GM21528 (cell line): ENCODE measurements around the gene C10orf67.

Experiments used
- ATAC-seq: cut with Tn5 transposase; IDR thresholded peaks from one replicate; pipeline ENCODE4 v1.9.1; 2021; ENCODE audit warnings: mild to moderate bottlenecking, moderate library complexity; ENCODE audit not compliant: unreplicated experiment, low FRiP score

The C10orf67 gene

DNA sequence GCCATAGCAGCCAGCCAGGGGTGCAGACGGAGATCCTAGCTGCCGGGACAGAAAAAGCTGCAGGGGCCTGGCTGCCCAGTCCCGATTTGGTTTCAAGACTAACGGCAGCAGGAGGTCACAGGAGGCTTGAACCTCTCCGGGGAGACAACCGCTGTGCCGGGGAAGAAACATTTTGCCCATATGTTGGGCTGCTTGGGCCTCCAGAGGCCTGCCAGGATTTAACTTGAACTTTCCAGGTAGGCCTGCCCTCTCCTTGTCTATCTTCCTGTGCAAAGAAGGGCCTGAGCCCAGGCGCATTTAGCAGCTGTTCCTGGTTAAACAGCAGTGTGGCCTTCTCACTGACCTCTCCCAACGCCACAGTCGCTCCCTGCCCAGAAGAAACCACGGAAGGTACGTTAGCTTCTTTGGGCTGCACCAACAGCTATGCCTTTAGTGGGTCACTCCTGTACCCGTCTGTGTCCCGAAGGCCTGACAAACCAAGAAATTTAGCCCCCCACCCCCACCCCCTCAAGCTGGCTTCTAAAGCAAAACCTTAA, 169.6 kb downstream of the C10orf67 start:
- no peak for ATAC-seq

DNA sequence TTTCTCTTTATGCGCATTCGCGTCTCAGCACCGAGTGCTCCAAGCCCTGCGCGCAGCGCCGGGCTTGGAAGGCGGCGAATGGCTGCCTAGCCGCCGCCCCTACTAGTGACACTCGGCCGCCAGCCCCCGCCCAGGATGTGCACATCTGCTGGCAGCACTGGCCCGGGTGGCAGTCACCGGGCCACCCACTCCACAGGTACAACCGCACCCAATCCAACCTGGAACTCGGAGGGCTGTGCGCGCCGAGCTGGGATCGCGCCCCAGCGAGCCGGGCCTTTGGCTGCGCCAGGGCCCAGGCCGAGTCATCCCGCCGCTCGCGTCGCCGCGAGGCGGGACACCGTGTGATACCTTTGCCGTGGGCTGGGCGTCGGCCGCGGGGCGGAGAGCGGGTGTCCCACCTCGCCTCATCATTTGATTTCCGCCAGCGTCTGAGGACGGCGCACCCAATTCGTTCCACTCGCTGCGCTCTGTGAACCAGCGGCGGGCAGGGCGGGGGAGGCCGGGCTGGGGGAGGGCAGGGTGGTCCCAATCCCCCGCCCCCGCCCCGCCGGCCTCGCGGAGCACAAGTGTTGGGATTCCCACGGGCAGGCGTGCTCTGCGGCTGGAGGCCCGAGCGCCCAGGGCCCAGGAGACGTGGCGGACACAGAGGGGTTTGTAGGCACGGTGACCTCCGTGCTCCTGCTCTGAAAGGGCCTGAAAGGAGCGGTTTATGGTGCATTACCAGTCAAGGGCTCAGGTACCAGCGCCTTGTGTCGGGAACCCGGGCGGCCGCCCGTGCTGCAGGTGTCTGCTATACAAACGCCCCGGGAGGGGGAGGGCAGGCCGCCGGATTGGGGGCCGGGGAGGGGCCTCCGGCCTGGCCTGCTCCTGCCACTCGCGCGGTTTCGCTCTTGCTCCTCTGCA, 170.3 kb downstream of the C10orf67 start:
- ATAC-seq, result no peak

DNA sequence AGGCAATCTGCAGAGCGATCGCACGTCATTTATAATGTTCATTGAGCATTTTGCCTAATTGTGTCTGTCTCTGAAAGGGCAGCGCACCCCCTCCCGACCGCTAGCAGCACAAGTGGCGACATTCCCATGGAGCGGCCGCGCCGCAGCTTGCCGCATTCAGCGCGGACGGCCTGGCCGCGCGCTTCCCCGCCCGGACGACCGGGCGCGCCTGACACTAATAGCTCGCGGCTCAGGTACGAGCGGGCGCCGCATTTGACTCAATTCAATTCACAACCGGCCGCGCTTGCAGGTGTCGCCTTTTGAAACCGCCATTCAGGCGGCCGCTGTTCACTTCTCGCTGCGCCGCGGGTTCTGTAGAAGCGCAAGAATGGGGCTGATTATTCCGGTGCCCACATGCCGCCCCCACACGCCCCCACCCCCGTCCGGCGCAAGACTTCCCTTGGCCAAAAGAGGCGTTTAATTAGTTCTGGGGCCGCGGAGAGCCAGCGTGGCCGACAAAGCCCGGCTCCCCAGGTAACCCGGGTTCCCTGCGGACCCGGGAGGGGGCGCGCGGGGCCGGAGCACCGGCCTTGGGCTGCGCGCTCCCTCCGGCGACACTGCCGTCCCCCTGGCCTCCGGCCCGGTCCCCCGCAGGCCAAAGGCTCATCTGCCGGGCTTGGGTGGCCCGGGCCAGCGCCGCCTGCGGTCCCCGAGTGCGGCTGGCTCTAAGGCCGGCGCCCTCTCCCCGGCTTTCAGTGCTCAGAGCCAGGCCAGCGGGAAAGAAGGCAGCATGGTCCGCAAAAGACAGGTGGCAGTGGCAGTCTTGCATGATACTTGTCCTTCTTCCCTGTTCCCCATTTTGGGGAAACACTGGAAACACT, 171.2 kb downstream of the C10orf67 start:
- ATAC-seq, result no peak

DNA sequence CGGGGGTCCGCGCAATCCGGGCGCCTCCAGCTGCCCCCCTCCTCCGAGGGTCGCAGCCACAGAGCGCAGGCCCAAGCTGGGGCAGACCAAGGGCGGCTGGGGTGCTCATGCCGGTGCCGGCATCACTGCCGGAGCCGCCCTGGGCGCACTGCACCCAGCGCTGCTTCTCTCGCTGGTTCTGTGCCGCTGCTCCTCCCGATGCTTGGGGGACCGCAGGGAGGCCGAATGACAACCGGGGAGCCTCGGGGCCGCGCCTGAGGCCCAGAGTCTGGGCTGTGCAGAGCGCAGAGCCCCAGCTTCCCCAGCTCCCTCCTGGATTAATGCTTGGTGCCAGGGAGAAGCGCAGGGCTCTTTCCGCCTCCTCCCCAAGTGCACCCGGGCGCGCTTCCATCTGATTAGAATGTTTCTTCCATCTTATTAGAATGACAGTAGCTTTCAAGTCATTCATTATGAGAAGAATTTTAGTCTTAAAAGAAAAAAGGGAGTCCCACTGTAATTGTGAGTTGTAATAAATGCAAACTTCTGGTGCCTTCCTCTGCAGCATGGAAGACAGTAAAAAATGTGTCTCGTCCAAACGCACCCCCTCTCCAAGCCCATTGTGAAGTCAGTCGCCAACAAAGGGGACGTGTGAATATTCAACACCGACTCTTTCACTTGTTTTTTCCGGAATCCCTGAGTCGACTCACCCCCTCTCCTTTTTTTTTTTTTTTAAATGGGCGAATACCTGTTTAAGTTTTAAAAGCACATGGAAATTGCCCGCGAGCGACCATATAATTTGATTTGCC, 172.0 kb downstream of the C10orf67 start:
- no peak for ATAC-seq

DNA sequence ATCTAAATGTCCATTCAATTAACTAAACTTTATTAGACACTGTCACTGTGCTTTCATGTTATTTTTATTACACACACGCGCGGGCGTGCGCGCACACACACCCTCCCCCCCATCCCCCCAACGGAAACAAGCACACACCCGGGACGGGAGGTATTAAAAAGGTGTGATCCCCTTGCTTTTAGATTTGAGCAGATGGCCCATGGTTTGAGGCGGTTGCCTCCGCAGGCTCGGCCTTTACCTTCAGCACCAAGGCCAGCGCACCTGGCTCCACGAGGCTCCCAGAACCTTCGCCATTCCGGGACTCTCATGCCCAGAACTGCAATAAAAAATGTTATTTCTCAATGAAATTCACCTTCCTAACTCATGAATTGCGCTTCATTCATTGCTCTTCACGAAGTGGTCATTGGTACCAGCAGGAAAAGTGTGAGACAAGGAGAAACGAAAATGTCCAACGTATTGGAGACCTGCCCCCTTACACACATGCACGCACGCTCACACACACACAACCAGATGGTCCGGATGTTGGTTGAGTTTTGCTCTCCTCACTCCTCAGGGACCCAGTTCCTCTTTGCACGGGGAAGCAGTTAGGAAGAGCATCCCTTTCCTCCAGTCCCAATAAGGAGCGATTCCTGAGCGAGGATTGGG, 173.2 kb downstream of the C10orf67 start:
- no peak for ATAC-seq

DNA sequence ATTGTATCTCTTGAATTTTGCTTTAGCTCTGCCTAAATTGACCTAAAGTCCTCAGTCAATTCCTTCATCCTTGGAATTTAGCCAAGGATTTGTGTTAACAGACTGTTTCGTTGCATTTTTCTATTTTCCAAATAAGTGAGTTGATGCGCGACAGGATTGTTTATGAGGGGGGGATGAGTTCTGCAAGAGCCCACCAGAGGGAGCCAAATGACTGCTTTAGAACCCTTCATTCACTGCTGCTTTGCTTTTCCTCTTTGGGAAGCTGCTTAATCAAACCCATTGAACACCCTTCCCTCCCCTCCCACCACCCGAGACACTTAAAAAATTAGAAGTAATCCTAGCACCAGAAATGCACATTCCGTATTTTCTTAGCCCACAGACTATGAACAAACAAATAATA, 186.2 kb downstream of the C10orf67 start:
- ATAC-seq, result peak; percentile 71

DNA sequence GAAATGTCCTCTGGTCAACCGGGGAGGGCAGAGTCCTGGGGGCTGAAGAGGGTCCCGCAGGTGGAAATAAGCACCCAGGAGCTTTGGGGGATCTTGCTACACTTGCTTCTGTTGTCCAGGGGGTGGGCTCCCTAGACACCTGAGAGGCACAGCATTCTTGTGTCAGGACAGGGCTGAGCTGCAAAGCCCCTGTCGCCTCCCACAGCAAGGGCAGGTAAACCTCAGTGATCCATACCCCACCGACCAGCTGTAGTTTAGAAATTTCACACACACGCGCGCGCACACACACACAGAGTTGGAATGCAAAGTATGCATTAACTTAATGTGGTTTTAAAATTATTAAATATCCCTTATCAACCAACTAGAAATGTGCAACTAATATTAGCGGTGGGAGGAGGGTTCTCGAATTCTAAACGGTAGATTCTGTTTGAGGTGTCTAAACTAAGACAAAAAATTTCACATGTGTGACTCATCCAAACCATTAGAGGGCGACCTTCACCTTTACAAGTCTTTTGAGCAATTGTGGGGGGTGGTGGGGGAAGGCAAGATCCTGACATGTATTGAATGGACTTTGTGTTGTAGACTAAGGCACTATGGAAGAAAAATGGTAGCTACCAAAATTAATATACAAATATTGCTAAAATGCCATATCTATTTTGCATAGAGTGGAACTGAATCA, 186.8 kb downstream of the C10orf67 start:
- peak; percentile 72 for ATAC-seq

DNA sequence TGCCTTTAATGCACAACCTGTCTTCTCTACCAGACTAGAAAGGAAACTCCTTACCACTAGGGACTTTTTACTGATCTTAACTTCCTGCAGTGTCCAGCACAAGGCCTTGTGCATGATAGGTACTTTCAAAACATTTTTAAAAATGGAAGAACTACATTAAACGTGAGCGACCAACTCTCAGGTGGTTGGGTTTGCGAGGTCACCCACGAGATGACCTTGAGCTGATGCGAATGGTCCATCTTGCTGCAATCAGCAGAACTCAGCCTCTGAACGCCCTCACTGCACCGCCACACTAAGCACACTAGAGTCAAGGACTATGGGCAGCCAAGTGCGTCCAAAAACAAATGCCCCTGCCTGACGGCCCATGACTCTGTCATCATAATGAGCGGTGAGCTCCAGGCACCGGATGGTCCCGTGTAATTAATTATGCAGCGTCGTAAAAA, 187.3 kb downstream of the C10orf67 start:
- ATAC-seq, result peak; percentile 47

DNA sequence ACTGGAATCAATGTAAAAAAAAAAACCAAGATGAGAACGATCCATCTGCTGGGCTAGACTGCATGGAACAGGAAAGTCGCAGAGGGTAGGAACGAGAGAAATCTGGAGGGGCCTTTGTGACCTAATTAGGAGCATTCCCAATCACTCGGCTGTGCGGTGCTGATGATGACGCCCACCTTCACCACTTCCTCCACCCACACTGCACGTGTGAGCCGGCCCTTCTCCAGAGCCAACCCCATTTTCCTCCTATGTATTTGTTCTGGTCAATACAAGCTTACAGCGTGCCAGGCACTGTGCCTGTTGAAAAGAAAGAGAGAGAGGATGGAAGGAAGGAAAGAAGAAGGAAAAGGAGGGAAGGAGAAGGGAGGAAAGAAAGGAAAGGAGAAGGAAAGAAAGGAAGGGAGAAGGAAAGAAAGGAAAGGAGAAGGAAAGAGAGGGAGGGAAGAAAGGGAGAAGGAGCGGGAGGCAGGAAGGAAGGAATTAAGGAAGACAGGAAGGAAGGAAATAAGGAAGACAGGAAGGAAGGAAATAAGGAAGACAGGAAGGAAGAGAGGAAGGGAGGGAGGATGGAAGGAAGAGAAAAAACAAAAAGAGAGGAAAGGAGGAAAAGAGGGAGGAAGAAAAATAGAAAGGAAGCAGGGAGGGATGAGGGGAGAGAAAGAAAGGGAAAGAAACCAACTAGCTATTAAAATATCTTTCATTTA, 188.0 kb downstream of the C10orf67 start:
- ATAC-seq, result no peak

DNA sequence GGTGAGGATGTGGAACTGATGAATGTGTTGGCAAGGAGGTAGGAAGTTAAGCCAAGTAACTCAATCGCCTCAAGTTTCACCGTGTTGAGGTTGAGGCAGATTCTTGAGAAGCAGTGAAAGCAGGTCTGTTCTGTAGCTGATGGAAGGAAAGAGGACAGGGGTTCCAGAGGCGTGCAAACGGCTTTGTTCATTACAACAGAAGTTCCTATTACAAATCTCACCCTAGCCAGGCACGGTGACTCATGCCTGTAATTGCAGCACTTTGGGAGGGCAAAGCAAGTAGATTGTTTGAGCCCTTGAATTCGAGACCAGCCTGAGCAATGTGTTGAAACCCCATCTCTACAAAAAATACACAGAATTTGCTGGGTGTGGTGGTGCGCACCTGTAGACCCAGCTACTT, 189.4 kb downstream of the C10orf67 start:
- no peak for ATAC-seq
